ENCODE measurements around the gene NEDD4L.

DNA sequence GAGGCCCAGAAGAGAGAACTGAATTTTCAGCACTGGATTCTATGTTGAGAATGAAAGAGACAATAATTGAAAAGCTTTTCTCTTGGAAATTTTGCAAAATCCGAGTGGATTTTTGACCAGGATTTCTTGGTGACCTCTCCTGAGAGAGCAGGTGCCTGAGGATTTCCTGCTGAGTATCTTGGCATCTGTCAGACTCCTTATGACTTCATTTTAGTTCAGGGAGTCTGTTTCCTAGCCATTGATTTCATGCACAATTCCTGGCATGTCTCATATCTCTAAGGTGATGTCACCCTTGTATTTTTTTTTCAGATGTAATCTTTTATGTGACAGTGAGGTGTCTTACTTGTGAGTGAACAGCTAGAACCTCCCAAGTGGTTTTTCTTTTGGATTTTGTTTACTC, 195.9 kb downstream of the NEDD4L start:
- TF ChIP-seq, protein P1, sequence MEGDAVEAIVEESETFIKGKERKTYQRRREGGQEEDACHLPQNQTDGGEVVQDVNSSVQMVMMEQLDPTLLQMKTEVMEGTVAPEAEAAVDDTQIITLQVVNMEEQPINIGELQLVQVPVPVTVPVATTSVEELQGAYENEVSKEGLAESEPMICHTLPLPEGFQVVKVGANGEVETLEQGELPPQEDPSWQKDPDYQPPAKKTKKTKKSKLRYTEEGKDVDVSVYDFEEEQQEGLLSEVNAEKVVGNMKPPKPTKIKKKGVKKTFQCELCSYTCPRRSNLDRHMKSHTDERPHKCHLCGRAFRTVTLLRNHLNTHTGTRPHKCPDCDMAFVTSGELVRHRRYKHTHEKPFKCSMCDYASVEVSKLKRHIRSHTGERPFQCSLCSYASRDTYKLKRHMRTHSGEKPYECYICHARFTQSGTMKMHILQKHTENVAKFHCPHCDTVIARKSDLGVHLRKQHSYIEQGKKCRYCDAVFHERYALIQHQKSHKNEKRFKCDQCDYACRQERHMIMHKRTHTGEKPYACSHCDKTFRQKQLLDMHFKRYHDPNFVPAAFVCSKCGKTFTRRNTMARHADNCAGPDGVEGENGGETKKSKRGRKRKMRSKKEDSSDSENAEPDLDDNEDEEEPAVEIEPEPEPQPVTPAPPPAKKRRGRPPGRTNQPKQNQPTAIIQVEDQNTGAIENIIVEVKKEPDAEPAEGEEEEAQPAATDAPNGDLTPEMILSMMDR (IDR thresholded peaks at IDR 0.05; ENCODE audit: low read depth, low read length), result no peak
- TF ChIP-seq POLR2A (IDR thresholded peaks at IDR 0.05; ENCODE audit: extremely low read depth, insufficient read length), result no peak
